NB4 (cell line): Measurements from ENCODE around the gene GBP3.
"Not testable (repeated sequence)": the region's sequence is repeated elsewhere in the genome, so short reads cannot be mapped to it uniquely, and the experiment has no call there.

Experiments
- CTCF ChIP-seq: IDR thresholded peaks from one replicate; pipeline ENCODE4 v1.5.1; 2012; ENCODE audit warnings: low read depth, low read length
- MYC ChIP-seq: IDR thresholded peaks from 2 replicates; pipeline ENCODE4 v1.6.1; 2011; ENCODE audit warnings: low read depth, low read length
- POLR2A ChIP-seq: IDR thresholded peaks from 2 replicates; pipeline ENCODE4 v1.6.1; 2011; ENCODE audit warnings: mild to moderate bottlenecking; ENCODE audit not compliant: insufficient read length; ENCODE audit errors: extremely low read depth
- TF ChIP-seq, protein P1 (sequence below): IDR thresholded peaks from 2 replicates; pipeline ENCODE4 v1.6.1; 2011; ENCODE audit warnings: low read depth, low read length

DNA sequence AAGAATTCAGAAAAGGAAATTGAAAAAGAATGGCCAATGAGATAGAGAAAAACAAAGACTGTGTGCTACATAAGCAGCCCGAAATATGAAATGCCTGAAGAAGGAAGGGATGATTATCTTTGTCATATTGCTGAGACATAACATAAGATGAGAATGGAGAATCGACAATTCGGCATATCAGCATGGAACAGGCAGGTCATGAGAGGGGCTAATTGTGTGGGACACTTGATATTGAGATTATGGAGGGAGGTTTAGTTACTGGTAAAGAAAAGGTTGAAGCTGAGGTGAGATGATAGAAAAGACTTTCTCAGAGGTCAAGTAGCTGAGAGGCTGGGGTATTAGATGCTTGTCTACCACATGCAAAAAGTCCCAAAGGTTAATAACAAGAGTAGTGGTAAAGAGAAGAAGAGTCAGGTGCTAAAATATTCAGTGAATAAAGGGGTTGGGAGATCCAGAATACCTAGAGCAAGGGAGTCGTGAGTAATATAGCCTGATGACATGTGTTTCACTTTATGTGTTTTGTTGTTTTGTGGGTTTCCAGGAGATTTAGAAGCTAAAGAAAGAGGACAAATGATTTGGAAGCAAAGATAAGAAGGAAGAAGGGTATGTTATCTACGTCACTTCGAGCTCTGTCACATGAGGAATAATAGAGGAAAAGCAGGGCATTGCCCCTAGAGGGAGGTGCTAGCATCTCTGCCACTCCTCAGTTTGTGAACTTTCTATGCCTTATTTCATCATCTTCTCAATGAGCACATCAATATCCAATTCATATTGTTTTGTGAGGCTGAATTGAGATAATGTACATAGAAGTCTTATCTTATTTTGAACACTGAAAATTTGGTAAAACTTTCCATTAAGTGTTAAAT, 23.9 kb upstream of the GBP3 start:
- not testable (repeated sequence) for TF ChIP-seq CTCF, MYC, POLR2A
- TF ChIP-seq, protein P1, sequence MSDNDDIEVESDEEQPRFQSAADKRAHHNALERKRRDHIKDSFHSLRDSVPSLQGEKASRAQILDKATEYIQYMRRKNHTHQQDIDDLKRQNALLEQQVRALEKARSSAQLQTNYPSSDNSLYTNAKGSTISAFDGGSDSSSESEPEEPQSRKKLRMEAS: not testable (repeated sequence)
